NB4 (cell line): Measurements from ENCODE around the gene NLGN2.

Experiments
- DNase-seq: peaks from one replicate; pipeline ENCODE4 v3.0.0; 2010; ENCODE audit warnings: low read depth
- H3K4me3 ChIP-seq: one replicate; pipeline ENCODE4 v1.5.1; 2011; ENCODE audit warnings: mild to moderate bottlenecking, low read depth, low read length, moderate library complexity
- CTCF ChIP-seq: IDR thresholded peaks from one replicate; pipeline ENCODE4 v1.5.1; 2012; ENCODE audit warnings: low read depth, low read length
- MYC ChIP-seq: IDR thresholded peaks from 2 replicates; pipeline ENCODE4 v1.6.1; 2011; ENCODE audit warnings: low read depth, low read length
- POLR2A ChIP-seq: IDR thresholded peaks from 2 replicates; pipeline ENCODE4 v1.6.1; 2011; ENCODE audit warnings: mild to moderate bottlenecking; ENCODE audit not compliant: insufficient read length; ENCODE audit errors: extremely low read depth
- TF ChIP-seq, protein P1 (sequence below): IDR thresholded peaks from 2 replicates; pipeline ENCODE4 v1.6.1; 2011; ENCODE audit warnings: low read depth, low read length

NLGN2 gene

DNA sequence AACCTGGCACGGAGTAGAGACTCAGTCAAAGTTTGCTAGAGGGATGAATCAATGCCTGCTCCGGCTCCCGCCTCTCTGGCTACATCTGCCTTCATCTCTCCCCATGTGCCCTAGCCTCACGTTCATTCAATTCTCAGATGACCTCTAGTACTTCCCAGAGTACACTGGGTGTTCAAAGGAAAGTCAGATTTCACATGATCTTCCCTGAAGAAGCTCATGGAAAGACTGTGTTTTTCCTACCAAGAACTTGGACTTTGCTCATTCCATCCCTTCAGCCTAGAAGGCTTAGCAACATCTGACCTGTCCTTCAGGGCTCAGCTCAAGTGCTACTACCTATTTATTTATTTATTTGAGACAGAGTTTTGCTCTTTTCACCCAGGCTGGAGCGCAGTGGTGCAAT lies 37.8 kb upstream of the NLGN2 start:
- no peak overlapping the region for H3K4me3 ChIP-seq
- TF ChIP-seq MYC (no peak), POLR2A (no peak), CTCF (no peak)
- TF ChIP-seq, protein P1, sequence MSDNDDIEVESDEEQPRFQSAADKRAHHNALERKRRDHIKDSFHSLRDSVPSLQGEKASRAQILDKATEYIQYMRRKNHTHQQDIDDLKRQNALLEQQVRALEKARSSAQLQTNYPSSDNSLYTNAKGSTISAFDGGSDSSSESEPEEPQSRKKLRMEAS: no peak
- DNase-seq: no peak

DNA sequence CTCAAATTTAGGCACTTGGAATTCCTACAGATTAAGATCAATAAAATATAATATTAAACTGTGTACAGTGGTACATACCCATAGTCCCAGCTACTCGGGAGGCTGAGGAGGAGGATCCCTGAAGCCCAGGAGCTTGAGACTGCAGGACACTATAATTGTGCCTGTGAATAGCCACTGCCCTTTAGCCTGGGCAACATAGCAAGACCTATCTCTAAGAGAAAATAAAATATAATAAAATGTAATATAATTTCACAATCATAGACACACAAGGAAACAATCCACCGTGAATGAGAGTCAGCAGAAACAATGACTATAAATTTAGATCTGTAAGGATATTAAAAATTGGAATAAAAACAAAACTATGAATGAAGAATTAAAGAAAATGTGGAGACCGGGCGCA lies 36.8 kb upstream of the NLGN2 start:
- TF ChIP-seq MYC (no peak), POLR2A (no peak), CTCF (no peak)
- TF ChIP-seq, protein P1: no peak
- H3K4me3 ChIP-seq: no peak overlapping the region
- DNase-seq: no peak

DNA sequence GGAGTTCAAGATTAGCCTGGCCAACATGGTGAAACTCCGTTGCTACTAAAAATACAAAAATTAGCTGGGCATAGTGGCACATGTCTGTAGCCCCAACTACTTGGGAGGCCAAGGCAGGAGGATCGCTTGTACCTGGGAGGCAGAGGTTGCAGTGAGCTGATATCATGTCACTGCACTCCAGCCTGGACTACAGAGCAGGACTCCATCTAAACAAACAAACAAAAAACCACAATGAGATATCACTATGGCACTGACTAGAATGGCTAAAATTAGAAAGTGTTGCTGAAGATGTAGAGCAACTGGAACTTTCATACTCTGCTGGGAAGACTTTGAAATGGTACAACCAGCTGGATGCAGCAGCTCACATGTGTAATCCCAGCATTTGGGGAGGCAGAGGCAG lies 33.3 kb upstream of the NLGN2 start:
- no peak overlapping the region for H3K4me3 ChIP-seq
- no peak for TF ChIP-seq CTCF
- no peak for TF ChIP-seq POLR2A
- no peak for TF ChIP-seq MYC
- TF ChIP-seq, protein P1: no peak
- no peak for DNase-seq

GRCh38 chr17:7379134-7379533 lies 28.5 kb upstream of the NLGN2 start:
- no peak for DNase-seq
- no peak overlapping the region for H3K4me3 ChIP-seq
- no peak for TF ChIP-seq POLR2A
- no peak for TF ChIP-seq MYC
- TF ChIP-seq CTCF: no peak
- TF ChIP-seq, protein P1: no peak

- no peak overlapping the region for H3K4me3 ChIP-seq
- no peak for DNase-seq
- no peak for TF ChIP-seq POLR2A
- TF ChIP-seq, protein P1: no peak
- TF ChIP-seq CTCF: no peak
These were observed 27.3 kb upstream of the NLGN2 start for GRCh38 chr17:7380321-7380720.
